HG03175 (cell line): ENCODE measurements around the gene MBOAT1.
A peak's percentile ranks its signal among the peaks of the same experiment; 100 is the strongest.

ENCODE experiments used
- ATAC-seq: cut with Tn5 transposase; IDR thresholded peaks from one replicate; pipeline ENCODE4 v1.9.1; 2021; ENCODE audit warnings: mild to moderate bottlenecking, moderate library complexity; ENCODE audit not compliant: unreplicated experiment

Gene MBOAT1

DNA sequence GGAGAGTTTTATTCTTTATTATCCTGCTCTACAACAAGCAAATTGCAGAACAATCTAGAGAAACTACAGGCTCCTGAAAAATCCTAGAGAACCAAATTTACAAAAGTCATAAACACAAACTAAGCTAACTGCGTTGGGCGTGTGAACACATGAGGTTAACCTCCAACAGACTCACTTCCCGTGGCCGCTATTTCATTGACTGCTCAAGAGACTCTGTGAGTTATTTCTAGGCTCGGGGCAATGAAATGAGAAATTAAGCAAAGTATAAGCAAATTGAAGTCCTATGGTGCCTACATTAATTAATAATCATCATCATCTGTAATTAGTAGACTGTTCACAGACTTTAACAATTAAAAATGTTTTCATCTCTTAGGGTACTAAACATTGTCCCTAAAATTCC is 100.0 kb downstream of the MBOAT1 start:
- no peak for ATAC-seq

DNA sequence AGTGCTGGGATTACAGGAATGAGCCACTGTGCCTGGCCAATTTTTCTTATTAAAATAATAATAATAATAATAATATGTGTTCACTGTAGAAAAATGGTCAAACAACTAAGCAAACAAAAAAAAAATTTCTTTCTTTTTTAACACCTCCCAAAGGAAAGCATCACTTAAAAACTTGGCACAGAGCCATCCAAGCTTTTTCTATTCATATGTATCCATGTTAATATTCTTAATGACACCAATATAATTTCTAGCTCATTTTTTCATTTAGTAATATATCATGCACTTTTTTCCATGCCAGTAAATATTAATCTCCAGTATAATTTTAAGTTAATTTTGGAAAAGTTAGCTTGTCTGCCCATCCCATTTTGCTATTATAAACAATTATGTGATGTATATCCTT is 101.8 kb downstream of the MBOAT1 start:
- no peak for ATAC-seq

DNA sequence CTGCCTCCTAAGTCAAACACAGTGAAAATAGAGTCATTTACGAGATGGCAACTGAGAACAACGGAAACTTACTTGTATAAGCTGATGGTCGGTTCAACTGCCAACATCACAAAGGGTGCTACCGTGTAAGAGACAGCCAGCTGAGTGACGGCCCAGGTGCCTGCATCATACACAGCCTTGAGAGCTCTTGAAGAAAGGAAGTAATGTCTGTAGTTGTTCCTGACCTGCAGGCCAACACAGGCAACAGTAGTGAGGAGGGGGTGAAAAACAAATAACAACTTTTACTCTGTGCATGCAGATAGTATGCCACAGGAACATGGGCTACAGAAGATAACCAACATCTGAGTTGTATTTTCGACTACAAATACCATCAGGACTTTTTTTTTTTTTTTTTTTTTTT is 102.7 kb downstream of the MBOAT1 start:
- no peak for ATAC-seq

DNA sequence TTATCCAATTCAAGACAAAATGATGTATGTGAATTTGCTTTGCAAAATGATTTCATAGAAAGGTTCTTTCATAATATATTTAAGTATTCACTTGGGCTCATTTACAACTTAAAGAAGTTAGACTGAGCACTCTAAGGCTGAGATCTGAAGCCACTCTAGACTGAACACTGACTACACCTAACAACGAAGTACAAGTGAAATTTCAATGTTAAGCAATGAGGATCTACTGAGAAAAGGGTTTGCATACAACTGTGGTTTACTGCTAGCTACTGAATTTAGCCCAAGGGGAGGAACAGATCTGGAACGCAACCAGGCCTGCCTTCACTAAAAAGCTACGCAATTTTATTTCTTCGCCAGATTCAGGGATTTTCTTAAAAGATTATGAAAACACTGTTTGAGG is 106.4 kb downstream of the MBOAT1 start:
- no peak for ATAC-seq

DNA sequence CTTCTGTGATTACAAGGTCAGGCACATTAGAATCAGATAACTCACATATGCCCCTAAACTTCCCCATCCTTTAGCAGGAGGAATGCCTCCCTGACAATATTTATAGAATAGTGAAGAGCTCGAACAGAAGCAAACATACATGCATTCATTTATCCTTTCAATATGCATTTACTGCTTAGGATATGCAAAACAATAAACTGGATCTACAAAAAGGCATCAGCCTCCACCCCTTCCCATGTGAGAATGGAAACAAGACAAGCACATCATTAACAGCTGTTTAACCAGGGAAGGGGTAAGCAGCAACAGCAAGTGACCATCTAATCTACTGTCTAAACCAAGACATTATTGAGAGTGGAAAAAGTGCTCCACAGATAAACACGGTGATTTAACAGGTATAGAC is 107.6 kb downstream of the MBOAT1 start:
- ATAC-seq, result no peak

DNA sequence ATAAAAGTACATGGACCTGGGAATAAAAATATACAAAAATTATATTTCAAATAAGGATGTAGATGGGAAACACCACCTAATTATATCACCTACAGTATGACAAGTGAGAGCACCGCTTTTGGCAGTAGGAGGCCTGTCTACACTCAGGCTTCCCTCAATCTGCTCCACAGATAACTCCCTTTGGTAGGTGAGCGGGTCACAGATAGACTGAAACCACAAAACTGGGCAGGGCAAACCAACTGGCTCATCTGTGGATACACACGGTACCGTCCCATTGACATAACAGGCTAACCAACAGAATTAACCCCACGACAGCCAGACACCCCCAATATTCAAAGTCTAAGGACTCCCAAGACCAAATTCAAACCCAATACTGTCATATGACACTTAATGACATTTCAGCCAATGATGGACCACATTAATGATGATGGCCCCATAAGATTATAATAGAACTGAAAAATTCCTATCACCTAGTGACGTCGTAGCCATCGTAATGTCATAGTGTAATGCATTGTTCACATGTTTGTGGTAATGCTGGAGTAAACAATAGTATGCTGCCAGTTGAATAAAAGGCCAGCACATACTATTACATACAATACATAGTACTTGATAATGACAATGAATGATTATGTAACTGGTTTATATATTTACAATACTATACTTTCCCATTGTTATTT is 109.7 kb downstream of the MBOAT1 start:
- ATAC-seq, result no peak

DNA sequence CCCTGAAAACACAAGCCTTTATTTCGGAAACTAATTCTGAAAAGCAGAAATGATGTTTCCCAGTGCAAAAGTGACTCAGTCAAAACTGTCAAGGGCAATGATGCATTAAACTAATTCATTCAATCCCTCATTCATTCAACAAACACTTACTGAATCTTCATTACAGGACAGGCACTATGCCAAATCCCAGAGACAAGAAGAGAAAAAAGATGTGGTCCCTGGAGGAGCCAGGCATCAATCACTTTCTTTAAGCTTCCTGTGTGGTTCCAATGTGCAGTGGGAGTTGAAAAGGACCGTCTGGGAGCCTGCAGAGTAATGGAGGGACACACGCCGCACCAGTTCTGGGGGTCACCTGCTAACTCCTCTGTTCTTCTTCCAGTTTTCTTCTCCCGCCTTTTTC is 113.1 kb downstream of the MBOAT1 start:
- no peak for ATAC-seq

DNA sequence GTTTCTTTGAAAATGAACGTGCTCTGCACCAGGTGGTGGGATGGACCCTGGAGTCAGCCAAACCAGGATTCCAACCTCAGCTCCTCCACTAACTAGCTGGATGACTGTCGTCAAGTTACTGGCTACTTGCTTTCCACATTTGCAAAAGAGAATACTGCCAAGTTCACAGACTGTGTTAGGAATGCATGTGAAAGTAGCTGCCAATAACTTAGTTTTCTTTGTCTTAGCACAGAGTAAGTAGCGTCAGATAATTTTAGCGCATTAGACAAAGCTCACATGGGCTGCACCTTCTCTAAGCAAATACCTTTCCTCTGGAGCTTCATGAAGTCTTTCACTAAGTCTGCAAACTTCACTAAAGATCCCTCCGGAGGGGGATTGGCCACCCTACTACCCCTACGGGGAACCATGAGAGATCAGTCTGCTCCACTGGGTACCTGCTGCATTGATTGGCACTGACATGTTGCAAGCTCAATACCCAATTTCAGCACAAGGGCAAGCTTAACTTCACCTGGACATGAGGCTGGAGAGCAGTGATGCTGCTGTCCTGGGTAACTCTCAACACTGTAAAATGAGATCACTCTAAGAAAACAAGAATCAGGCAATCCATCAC is 113.9 kb downstream of the MBOAT1 start:
- no peak for ATAC-seq

DNA sequence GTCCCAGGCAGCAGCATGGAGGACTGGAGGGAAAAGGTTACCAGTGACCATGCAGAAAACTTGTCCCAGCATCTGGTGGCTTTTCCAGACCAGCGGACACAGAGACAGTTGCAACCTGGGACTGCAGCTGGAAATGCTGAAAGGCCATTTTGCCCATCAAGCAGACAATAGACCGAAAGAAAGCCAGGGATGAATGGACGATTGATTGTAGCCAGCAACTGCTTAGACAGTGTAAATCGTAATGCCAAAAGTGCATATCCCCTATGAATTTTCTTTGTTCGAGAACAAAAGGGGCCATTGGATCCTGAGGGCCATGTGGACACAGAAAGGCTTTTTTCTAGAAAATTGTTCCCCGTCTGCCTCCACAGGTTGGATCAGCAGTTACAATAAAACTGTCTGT is 115.7 kb downstream of the MBOAT1 start:
- no peak for ATAC-seq

DNA sequence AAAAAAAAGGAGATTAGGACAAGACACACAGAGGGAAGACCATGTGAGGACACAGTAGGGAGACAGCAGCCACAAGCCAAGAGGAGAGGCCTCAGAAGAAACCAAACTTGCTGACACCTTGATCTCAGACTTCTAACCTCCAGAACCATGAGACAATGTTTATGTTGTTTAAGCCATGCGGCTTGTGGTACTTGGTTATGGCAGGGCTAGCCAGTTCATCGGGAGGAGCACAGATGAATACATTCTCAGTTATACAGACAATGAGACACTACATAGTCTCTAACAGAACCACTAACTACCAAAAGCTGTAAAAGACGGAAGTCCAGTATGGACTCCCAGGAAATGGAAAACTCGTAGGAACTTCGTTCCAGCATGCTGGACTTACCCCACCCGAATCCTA is 116.8 kb downstream of the MBOAT1 start:
- ATAC-seq, result no peak

DNA sequence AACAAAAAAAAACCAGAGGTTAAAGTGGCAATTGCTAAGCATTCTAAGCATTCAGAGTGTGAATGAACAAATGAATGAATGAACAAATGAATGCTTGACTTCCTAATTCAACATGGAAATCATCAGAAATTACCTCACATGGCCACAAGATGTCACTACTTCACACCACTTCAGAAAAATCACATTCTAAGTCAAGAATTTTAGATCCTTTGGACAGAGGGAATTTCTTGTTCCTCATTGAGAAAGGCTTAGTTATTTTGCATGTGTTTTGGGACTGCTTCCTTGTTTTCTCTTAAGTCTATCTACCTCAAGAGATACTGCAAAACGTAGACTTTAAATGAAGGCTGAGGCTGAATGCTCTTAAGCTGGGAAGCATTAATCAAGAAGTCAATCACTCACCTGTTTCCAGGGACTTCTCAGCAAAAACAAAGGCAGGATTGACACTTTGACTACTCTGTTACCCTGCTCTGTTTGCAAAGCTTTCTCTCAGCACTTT is 120.2 kb downstream of the MBOAT1 start:
- ATAC-seq, result peak; percentile 69

DNA sequence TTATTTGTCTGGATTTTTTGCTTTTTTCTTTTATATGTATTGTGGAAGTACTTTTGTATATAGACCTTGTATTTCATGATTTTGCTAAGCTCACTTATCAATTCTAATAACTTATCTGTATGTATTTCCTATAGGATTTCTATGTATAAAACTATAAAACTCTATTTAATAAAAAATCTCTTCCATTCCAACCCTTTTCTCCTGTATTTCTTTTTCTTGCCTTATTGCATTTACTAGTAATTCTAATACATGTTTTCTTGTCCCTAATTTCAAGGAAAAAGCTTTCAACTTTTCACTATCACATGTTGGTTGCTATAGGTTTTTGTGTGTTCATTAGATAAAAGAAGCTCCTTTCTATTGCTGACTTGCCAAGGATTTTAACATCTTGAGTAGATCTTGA is 125.3 kb downstream of the MBOAT1 start:
- ATAC-seq, result no peak

DNA sequence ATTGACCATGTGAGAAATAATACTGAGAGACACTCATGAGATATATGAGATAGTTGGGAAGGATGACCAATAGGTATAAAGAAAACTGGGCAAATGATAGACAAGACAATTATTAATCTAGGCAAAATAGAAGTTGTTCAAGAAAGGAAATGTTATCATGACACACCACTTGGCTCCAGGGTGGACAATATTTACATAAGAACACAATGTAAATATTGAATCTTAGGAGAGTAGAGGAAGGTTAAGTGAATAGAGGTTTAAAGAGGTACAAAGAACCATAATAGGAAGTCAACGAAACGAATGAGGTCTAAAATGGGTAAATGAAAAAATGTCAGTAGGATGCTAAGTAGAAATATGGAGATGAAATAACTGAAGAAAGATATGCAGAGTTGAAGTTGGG is 126.5 kb downstream of the MBOAT1 start:
- ATAC-seq, result no peak

DNA sequence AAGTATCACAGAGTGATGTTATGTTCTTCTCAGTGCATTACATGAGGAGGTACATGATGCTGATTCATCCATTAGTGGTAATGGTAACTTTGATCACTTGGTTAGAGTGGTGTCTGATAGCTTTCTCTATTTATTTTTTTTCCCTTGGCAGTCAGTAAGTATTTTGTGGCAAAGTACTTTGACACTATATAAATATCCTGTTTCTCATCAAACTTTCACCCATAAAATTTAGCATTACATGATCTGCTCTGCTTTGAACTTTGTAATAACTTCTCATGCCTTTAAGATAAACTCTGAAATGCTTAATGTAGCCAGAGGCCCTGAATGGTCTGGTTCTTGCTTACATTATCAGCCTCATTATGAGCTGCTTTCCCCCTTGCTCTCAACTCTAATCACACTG is 127.9 kb downstream of the MBOAT1 start:
- no peak for ATAC-seq

DNA sequence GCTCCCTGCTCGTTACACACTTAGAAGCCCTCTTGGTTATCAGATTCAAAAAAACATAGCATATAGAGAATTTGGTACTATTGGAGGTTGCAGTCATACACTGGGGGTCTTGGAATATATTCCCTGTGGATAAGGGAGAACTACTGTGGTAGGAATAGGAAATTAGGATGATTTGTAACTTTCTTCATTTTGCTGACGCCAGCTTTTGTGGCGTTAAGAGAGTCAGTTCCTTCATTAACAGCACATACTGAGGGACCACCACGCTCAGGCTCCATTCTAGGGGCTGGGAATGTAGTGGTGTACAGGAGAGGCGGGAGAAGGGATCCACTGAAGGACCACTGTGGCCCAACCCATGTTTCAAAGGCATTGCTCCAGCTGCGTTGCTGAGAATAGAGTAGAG is 140.3 kb downstream of the MBOAT1 start:
- no peak for ATAC-seq

DNA sequence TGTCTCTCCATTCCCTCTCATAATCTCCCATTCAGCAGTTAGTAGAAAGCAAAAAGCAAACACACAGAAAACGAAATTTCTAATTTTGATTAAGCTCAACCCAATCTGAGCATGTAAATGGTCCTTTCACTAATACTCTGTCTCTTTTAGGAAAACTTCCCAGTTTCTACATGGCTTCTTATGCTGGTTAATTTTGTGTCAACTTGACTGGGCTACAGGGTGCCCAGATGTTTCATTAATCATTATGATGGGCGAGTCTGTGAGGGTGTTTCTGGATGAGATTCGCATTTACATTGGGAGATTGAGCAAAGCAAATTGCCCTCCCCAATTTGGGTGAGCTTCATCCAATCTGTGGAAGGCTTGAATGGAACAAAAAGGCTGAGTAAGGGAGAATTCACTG is 142.2 kb downstream of the MBOAT1 start:
- no peak for ATAC-seq

DNA sequence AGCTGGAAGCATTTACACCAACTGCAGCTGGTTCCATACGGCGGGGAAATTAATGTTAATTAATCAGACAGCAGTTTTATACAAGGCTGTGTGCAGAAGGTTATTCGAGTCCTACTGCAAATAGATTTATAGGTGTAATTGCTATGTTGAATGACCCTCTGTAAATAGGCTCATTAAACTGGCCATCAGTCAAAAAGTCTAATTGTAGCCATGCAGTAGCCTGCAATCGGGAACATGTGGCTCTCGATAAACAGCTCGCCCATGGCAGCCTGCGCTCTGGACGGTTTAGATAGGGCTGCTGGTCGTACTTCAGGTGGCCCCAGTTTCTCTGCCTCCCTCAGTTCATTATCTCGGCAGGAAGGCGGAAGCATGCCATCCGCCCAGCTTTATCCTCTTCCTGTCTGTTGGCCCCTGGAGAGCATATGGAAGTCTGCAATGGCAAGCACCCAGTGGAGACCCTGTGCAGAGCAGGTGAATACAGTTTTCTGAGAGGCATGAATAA is 143.2 kb downstream of the MBOAT1 start:
- no peak for ATAC-seq

DNA sequence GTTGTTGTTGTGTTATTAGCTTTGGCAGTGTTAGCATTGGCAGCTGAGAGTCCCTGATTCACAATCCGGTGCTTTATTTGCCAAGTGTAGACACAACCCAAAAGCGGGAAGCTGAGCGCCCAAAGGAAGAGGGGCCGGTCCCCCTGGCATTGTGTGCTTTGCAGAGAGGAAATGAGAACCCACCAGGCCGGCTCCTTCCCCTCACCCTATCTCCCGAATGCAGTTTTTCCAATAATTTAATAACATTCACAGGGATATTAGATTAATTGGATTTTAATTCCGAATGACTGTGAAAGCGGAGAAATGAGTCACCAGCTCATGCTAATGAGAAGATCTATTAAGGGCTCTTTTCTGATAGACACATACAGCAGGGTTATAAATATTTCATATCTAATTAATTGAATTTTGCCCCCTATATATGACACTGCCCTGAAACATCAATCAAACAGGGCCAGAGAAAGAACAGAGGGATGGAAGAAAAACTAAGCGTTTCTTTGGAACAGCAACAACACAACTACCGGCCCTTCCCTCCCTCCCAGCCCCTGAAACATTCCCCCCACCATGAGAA is 143.8 kb downstream of the MBOAT1 start:
- ATAC-seq, result no peak

DNA sequence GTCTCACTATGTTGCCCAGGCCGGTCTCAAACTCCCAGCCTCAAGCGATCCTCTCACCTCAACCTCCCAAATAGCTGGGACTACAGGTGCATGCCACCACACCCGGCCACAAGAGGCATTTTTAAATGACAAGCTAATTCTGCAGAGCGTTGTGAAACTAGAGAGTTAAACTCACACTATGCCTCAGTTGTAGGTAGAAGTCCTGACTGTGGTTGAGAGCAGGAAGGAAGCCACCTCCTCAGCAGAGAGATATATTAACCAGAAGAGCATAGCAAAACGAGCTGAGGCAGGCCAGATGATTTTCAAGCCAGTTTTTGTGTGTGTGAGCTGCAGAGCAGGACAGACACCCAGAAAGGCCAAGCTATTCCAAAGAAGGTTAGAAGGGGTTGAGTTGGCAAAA is 150.3 kb downstream of the MBOAT1 start:
- ATAC-seq, result peak; percentile 83

DNA sequence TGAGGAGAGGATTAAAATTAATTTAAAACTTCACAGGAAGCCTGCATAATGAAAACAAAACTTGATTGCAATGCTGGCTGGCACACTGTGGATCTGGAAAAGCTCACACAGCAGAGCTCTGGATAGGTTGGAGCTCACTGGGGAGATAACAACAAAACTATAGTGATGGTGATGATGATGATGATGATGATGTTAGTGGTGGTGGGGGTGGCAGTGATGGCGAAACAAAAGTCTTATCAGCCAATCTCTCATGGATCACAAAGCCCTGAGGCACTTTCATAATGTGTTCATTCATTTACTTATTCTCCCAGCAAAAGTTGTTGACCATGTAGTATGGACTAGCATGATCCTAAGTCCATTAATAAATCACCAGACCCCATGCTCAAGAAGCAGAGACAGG is 152.0 kb downstream of the MBOAT1 start:
- ATAC-seq, result no peak

DNA sequence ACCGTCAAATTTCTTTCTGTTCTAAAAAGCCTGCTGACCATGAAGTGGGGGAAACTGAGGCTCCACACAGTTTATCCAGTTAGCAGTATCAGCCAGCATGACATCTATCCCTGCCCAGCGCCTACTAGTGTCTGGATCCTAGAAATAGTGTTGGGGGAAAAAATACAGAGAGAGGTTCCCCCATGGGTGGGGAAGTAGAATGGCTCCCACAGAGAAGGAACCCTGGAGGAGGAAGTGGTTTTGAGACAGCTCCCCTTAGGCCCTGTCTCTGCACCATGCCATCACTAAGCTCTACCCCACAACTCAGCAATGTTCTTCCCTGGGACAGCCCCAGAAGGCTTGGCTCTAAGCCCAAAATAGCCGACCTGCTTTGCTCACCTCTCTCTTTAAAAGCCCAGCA is 153.4 kb downstream of the MBOAT1 start:
- no peak for ATAC-seq

DNA sequence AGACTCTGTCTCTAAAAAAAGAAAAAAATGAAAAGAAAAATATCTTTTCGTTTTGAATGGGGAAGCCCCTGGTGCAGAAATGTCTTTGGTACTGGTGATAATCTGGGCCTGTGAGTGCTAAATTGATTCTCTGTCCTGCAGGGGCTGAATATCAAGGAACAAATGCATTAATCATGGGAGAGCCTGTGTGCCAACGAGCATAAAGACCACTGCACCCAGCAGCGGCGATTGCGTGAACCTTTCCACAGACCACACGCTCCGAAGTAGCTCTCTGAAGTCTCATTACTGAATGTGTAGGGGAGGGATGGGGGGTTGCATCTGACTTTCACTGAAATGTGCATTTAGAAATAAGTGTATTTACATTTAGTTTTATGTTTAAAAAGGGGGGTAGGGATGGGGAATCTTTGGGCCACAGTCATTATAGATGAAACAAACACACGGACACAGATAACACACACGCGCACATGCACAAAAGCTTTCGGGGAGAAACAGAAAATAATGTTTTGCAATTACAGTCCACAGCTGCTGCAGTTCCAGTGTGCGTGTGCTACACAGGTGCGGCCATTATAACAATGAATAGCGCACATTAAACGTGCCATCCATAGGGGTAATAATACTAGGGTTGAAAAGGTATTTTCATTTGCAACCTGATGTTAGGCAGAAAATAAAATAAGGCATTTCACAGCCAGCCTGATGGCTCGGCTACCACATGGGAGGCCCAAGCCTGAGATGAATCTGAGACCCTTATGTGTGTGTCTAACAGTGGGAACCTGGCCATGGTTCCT is 154.0 kb downstream of the MBOAT1 start:
- ATAC-seq, result no peak
